HS-5 (cell line): ENCODE data around the gene CLRN1.

ENCODE experiments used
- DNase-seq: peaks from one replicate; pipeline ENCODE4 v3.0.0-alpha.2; 2012; ENCODE audit warnings: low read depth

Gene CLRN1

GRCh38 chr3:150975992-150976368 lies 3.5 kb upstream of the CLRN1 start:
- no peak for DNase-seq

- no peak for DNase-seq
Observed at GRCh38 chr3:150975086-150975991, 2.8 kb upstream of the CLRN1 start.

- DNase-seq: peak; percentile 68
Observed at GRCh38 chr3:150970665-150971324, 1.7 kb downstream of the CLRN1 start.

GRCh38 chr3:150968341-150969035 lies 4.0 kb downstream of the CLRN1 start:
- DNase-seq: no peak

- no peak for DNase-seq
Observed at GRCh38 chr3:150965436-150965835, 7.1 kb downstream of the CLRN1 start.

GRCh38 chr3:150961949-150962348 lies 10.6 kb downstream of the CLRN1 start:
- DNase-seq: no peak

GRCh38 chr3:150960708-150961684 lies 11.5 kb downstream of the CLRN1 start:
- DNase-seq: no peak

- no peak for DNase-seq
Observed at GRCh38 chr3:150958683-150959082, 13.8 kb downstream of the CLRN1 start.

- peak; percentile 38 for DNase-seq
Observed at GRCh38 chr3:150956376-150956775, 16.2 kb downstream of the CLRN1 start.

GRCh38 chr3:150951923-150952322 lies 20.6 kb downstream of the CLRN1 start:
- DNase-seq: no peak

- peak; percentile 75 for DNase-seq
Observed at GRCh38 chr3:150945226-150946032, 27.1 kb downstream of the CLRN1 start.

- no peak for DNase-seq
Observed at GRCh38 chr3:150942221-150942620, 30.3 kb downstream of the CLRN1 start.

GRCh38 chr3:150936693-150937092 lies 35.8 kb downstream of the CLRN1 start:
- no peak for DNase-seq

- no peak for DNase-seq
Observed at GRCh38 chr3:150933473-150933995, 39.0 kb downstream of the CLRN1 start.

- DNase-seq: no peak
Observed at GRCh38 chr3:150931745-150932144, 40.8 kb downstream of the CLRN1 start.

- DNase-seq: no peak
Observed at GRCh38 chr3:150930839-150931238, 41.7 kb downstream of the CLRN1 start.

- DNase-seq: no peak
Observed at GRCh38 chr3:150928234-150928633, 44.3 kb downstream of the CLRN1 start.

GRCh38 chr3:150926328-150926727 lies 46.2 kb downstream of the CLRN1 start:
- DNase-seq: no peak

GRCh38 chr3:150925751-150926201 lies 46.8 kb downstream of the CLRN1 start:
- DNase-seq: no peak

GRCh38 chr3:150922611-150923010 lies 49.9 kb downstream of the CLRN1 start:
- DNase-seq: no peak
